Calu3 (cell line): ENCODE measurements around the gene SLC10A3. TPM values are rescaled to one million over a fixed set of nuclear protein-coding genes. Genes with fewer than 3 reads are reported as not detected.

ENCODE experiments used
- BruUV-seq: library from RNA; stranded (reverse); fragments of 400-500 nt; replicated peaks from 2 replicates; lab custom pipeline; 2021; lab: Mats Ljungman, UMichigan
- CTCF ChIA-PET: fragments of 300-600 bp; sonication (Branson Sonifier 250); formaldehyde crosslinking; loops from one replicate; lab custom pipeline; 2022; ENCODE audit warnings: antibody characterized with exemption; lab: Charles Lee
- DNase-seq: peaks from one replicate; pipeline ENCODE4 v3.0.0; 2022
- H3K27ac Mint-ChIP-seq: one replicate; pipeline ENCODE4 v1.8.0; 2022; ENCODE audit warnings: mixed read lengths; ENCODE audit not compliant: unreplicated experiment
- H3K27me3 Mint-ChIP-seq: one replicate; pipeline ENCODE4 v1.8.0; 2022; ENCODE audit warnings: mixed read lengths; ENCODE audit not compliant: unreplicated experiment
- H3K36me3 Mint-ChIP-seq: one replicate; pipeline ENCODE4 v1.8.0; 2022; ENCODE audit warnings: mild to moderate bottlenecking, moderate library complexity, mixed read lengths; ENCODE audit not compliant: insufficient read depth, unreplicated experiment
- H3K4me1 Mint-ChIP-seq: one replicate; pipeline ENCODE4 v1.8.0; 2022; ENCODE audit warnings: mild to moderate bottlenecking, low read depth, mixed read lengths; ENCODE audit not compliant: unreplicated experiment
- H3K4me3 Mint-ChIP-seq: one replicate; pipeline ENCODE4 v1.8.0; 2022; ENCODE audit warnings: mild to moderate bottlenecking, low read depth, moderate library complexity, mixed read lengths; ENCODE audit not compliant: unreplicated experiment
- H3K9me3 Mint-ChIP-seq: one replicate; pipeline ENCODE4 v1.8.0; 2022; ENCODE audit warnings: low read depth, mixed read lengths; ENCODE audit not compliant: unreplicated experiment
- intact Hi-C: fragments of 100-400 bp; cut with micrococcal nuclease; formaldehyde crosslinking; loops from one replicate; pipeline ENCODE4 v1.10.0; 2022; ENCODE audit not compliant: unreplicated experiment
- total RNA-seq: library from RNA; stranded (reverse); gene quantifications from 2 replicates; pipeline ENCODE4 v1.2.3, GENCODE V29; 2022
- TF ChIP-seq, protein P1 (sequence below): fragments of 200-600 bp; IDR thresholded peaks from one replicate; pipeline ENCODE4 v1.8.0; 2022; ENCODE audit warnings: antibody characterized with exemption; ENCODE audit not compliant: unreplicated experiment

SLC10A3 gene
- total RNA-seq, 1 experiment from 2014 or later: 21.5 TPM

DNA sequence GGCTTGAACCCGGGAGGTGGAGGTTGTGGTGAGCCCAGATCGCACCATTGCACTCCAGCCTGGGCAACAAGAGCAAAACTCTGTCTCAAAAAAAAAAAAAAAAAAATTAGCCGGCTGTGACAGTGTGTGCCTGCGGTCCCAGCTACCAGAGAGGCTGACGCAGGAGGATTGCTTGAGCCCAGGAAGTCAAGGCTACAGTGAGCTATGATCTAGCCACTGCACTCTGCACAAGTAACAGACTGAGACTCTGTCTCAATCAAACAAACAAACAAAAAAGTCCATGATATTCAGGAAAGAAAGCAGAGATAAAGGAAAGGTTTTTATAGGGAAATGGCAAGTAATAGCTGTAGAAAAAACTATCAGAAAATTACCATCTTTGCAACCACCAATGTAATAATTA is 9.2 kb downstream of the SLC10A3 start:
- TF ChIP-seq, protein P1, sequence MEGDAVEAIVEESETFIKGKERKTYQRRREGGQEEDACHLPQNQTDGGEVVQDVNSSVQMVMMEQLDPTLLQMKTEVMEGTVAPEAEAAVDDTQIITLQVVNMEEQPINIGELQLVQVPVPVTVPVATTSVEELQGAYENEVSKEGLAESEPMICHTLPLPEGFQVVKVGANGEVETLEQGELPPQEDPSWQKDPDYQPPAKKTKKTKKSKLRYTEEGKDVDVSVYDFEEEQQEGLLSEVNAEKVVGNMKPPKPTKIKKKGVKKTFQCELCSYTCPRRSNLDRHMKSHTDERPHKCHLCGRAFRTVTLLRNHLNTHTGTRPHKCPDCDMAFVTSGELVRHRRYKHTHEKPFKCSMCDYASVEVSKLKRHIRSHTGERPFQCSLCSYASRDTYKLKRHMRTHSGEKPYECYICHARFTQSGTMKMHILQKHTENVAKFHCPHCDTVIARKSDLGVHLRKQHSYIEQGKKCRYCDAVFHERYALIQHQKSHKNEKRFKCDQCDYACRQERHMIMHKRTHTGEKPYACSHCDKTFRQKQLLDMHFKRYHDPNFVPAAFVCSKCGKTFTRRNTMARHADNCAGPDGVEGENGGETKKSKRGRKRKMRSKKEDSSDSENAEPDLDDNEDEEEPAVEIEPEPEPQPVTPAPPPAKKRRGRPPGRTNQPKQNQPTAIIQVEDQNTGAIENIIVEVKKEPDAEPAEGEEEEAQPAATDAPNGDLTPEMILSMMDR: no peak
- CTCF ChIA-PET: no interaction called here
- no peak for DNase-seq
- intact Hi-C loops: no loop called here
- Mint-ChIP-seq H3K9me3 (no peaks in the 10 kb centered on the region), H3K27ac (no peak overlapping the region), H3K4me1 (no peaks in the 10 kb centered on the region), H3K27me3 (no peaks in the 10 kb centered on the region), H3K4me3 (no peak overlapping the region), H3K36me3 (peaks cover 53% of the 10 kb centered on the region)
- BruUV-seq: no TSS peak

DNA sequence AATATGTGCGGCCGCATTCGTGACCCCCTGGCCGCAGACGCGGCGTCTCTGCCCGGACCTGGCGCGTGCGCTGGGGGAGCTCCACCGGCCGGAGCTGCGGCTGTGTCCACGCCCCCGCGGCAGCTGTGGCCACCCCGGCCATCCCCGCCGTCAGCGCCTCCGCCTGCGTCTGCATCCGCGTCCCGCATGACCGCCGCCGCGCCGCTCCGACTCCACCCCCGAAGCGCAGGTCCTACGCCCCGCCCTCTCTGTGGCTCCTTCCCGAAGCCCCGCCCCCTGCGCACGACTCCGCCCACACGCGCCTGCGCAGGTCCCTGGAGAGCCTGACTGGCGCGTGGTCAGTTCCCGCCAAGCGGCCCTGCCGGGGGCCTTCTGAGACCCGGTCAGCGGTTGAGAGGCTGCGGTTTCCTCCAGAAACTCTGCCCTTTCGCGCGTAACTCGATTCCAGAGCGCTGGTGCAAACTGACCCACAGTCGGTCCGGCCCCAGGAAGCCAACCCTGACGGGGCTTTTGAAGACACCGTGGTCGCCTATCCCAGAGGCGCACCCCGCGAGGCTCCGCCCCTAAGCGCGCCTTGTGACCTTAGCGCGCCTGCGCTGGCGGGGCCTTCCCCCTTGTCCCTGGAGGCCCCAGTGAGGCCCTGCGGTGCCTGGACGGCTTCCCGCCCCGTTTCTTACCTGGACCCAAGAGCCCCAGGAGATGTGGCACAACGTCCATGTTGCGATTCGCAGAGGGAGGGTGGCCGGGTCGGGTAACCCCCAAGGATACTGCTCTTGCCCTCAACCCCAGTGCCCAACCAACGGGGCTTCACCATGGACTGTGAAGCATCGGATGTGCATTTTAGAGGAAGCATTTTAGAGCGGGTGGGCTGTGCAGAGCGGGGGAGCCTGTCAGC is 11.5 kb downstream of the SLC10A3 start, which contains the start of gene LAGE3:
Gene LAGE3, minus strand, starts transcription at position 554 of the 895 bp plus-strand sequence. Its CDS starts 366 bp downstream, at position 188.
- Mint-ChIP-seq H3K36me3 (peaks cover 51% of the 10 kb centered on the region), H3K27me3 (no peaks in the 10 kb centered on the region), H3K9me3 (no peaks in the 10 kb centered on the region), H3K4me1 (no peaks in the 10 kb centered on the region), H3K4me3 (peak within 1 kb of the TSS; percentile 74), H3K27ac (peak within 1 kb of the TSS; percentile 66)
- no TSS peak for BruUV-seq
- TF ChIP-seq, protein P1: no peak
- intact Hi-C loops: no loop called here
- CTCF ChIA-PET: no interaction called here
- peak; percentile 98 for DNase-seq

DNA sequence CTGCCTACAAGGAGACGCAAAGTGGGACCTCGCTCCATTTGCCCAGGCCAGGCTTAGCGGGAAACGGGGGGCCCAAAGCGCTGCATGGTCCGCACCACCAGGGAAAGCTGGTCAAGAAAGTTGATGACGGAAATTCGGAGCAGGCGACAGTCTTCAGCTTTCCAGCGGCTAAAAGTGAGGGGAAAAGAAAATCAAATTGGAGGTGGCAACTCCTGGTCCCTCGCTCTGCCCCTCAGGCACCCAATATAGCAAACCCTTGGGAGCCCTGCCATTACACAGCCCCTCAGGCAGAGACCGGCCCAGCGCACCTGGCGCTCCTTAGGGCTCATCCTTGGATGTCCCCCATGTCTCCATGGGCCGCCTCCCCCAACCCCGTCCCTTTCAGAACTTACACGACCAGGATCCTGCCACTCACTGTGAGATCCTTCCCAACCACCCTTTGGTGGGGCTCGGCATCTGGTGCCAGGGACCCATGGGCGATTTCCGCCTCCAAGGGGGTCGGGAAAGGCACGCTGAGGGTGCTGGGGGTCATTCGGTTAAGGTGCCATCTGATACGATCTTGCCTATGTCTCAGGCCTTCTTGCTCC is 12.4 kb downstream of the SLC10A3 start:
- Mint-ChIP-seq H3K4me1 (no peaks in the 10 kb centered on the region), H3K27me3 (no peaks in the 10 kb centered on the region), H3K9me3 (no peaks in the 10 kb centered on the region), H3K27ac (no peak overlapping the region), H3K4me3 (peak overlapping the region; percentile 74), H3K36me3 (peaks cover 44% of the 10 kb centered on the region)
- TSS peak; percentile 91 for BruUV-seq
- TF ChIP-seq, protein P1: no peak
- CTCF ChIA-PET: interaction anchor here (0.5 to 0.7 kb wide), 2 partner anchors 17 to 155 kb away, joined by 3 to 4 read pairs; no protein-coding TSS in a partner anchor
- no peak for DNase-seq
- intact Hi-C loops: no loop called here

DNA sequence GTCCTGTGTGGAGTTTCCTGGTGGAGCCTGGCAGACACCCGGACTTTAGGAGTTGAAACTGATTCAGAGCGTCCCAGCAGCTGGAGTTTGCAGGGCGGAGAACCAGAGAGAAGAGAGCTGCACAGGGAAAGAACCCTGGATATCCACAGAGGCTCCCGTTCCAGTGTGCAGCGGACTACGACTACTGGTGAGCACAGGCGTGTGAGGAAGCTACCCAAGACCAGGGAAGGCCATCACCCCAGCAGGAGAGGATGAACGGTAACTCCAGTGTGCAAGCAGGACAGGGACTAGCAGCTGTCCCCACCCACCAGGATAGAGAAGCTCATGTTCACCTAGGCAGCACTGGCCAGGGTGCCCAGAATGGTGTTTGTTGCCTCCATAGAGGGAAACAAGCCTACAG is 13.6 kb downstream of the SLC10A3 start:
- no peak for DNase-seq
- no TSS peak for BruUV-seq
- intact Hi-C loops: no loop called here
- Mint-ChIP-seq H3K36me3 (peaks cover 41% of the 10 kb centered on the region), H3K9me3 (no peaks in the 10 kb centered on the region), H3K4me3 (no peak overlapping the region), H3K27ac (no peak overlapping the region), H3K4me1 (no peaks in the 10 kb centered on the region), H3K27me3 (no peaks in the 10 kb centered on the region)
- CTCF ChIA-PET: no interaction called here
- TF ChIP-seq, protein P1: no peak
